K562 (cell line): ENCODE results near the gene TNFAIP8L1. TPM values are rescaled to one million over a fixed set of nuclear protein-coding genes. Genes with fewer than 3 reads are reported as not detected.
A peak's percentile ranks its signal among the peaks of the same experiment; 100 is the strongest.
"Not testable (repeated sequence)": the region's sequence is repeated elsewhere in the genome, so short reads cannot be mapped to it uniquely, and the experiment has no call there.

Source experiments
- ATAC-seq: fragments of 200-7000 bp; cut with Tn5 transposase; 3 replicates; pipeline ENCODE4 v1.9.1; 2020; ENCODE audit warnings: moderate library complexity
- BruUV-seq: library from RNA; stranded (reverse); fragments of 400-500 nt; replicated peaks from 2 replicates; lab custom pipeline; 2021; lab: Mats Ljungman, UMichigan
- CTCF ChIA-PET: fragments of 300-600 bp; formaldehyde crosslinking; extraction: SDS; loops from one replicate; lab custom pipeline; 2021; ENCODE audit warnings: low intra/inter-chr PET ratio; lab: Yijun Ruan, JAX
- POLR2A ChIA-PET: fragments of 300-600, 350-650 bp; sonication (Branson Sonifier 250); formaldehyde crosslinking; extraction: SDS; loops from one replicate; lab custom pipeline; 2021; ENCODE audit warnings: antibody characterized with exemption, inconsistent platforms; lab: Yijun Ruan, JAX
- DNase-seq, 4 experiments: peaks; one replicate each; pipeline versions ENCODE4 v3.0.0 to v3.0.0-alpha.2; 2011 to 2018; ENCODE audit warnings: low spot score in 3 of 4, mixed read lengths in 3 of 4; ENCODE audit errors: extremely low read depth in 1 of 4
- FAIRE-seq: peaks from 2 replicates; lab custom pipeline; 2011; peaks lifted over from hg19 to GRCh38; lab: Jason Lieb, UNC
- H2AFZ ChIP-seq: 2 replicates; pipeline ENCODE4 v1.6.0; 2011; ENCODE audit warnings: low read depth, low read length, control low read depth, inconsistent platforms
- H3K27ac ChIP-seq: fragments of 200-600 bp; 3 replicates; pipeline ENCODE4 v1.8.0; 2011; ENCODE audit warnings: low read depth, mild to moderate bottlenecking, control low read depth, inconsistent platforms, low read length, moderate library complexity, mixed read lengths; ENCODE audit errors: extremely low read depth
- H3K27me3 ChIP-seq, 2 experiments: fragments of 300-600 bp in 1 of 2; 2 replicates in 1 of 2; 3 replicates in 1 of 2; pipeline versions ENCODE4 v1.6.0 to v1.8.0; 2011; ENCODE audit warnings: inconsistent platforms in 2 of 2, low read length in 2 of 2, mild to moderate bottlenecking in 1 of 2, mixed read lengths in 1 of 2, moderate library complexity in 1 of 2; ENCODE audit not compliant: control insufficient read depth in 2 of 2, insufficient read depth in 2 of 2
- H3K36me3 ChIP-seq: fragments of 300-600 bp; 3 replicates; pipeline ENCODE4 v1.8.0; 2011; ENCODE audit warnings: mild to moderate bottlenecking, low read length, inconsistent platforms; ENCODE audit not compliant: control insufficient read depth, insufficient read depth
- H3K4me1 ChIP-seq, 2 experiments: fragments of 200-600 bp in 1 of 2; replicated peaks in 1 of 2; 2 replicates in 1 of 2; 3 replicates in 1 of 2; pipeline versions ENCODE4 v1.5.1 to v1.8.0; 2011; ENCODE audit warnings: inconsistent platforms in 2 of 2, low read length in 2 of 2, mild to moderate bottlenecking in 1 of 2, mixed read lengths in 1 of 2, moderate library complexity in 1 of 2; ENCODE audit not compliant: control insufficient read depth in 2 of 2, insufficient read depth in 2 of 2
- H3K4me2 ChIP-seq: 2 replicates; pipeline ENCODE4 v1.6.1; 2011; ENCODE audit warnings: low read length, control low read depth, inconsistent platforms, mixed read lengths; ENCODE audit not compliant: insufficient read depth
- H3K4me3 ChIP-seq: fragments of 200-600 bp; sonication (generic), shearing (Covaris generic); 2 replicates; pipeline ENCODE4 v1.5.1; 2016; ENCODE audit warnings: control low read depth, inconsistent platforms
- H3K79me2 ChIP-seq: fragments of 200-600 bp; 3 replicates; pipeline ENCODE4 v1.8.0; 2011; ENCODE audit warnings: low read length, inconsistent platforms; ENCODE audit not compliant: control insufficient read depth, insufficient read depth
- H3K9ac ChIP-seq, 2 experiments: 2 replicates each; pipeline versions ENCODE4 v1.6.0 to v1.6.1; 2011; ENCODE audit warnings: low read depth in 2 of 2, low read length in 2 of 2, control low read depth in 1 of 2, inconsistent platforms in 1 of 2, mild to moderate bottlenecking in 1 of 2, mixed read lengths in 1 of 2; ENCODE audit not compliant: insufficient read depth in 1 of 2
- H3K9me1 ChIP-seq: one replicate; pipeline ENCODE4 v1.6.0; 2011; ENCODE audit warnings: inconsistent platforms, mild to moderate bottlenecking, low read length, moderate library complexity; ENCODE audit not compliant: control insufficient read depth, insufficient read depth
- H3K9me3 ChIP-seq: replicated peaks from 2 replicates; pipeline ENCODE4 v1.5.1; 2011; ENCODE audit warnings: low read depth, low read length, inconsistent platforms; ENCODE audit not compliant: control insufficient read depth, insufficient read depth
- H4K20me1 ChIP-seq: replicated peaks from 2 replicates; pipeline ENCODE4 v1.6.1; 2011; ENCODE audit warnings: low read length, inconsistent platforms, mixed read lengths; ENCODE audit not compliant: control insufficient read depth, insufficient read depth
- ADNP ChIP-seq: fragments of 200-800 bp; sonication (Bioruptor generic); IDR thresholded peaks from 2 replicates; pipeline ENCODE4 v1.6.1; 2016; ENCODE audit warnings: missing genetic modification characterization, missing compliant biosample characterization
- BCOR ChIP-seq: fragments of 450-650 bp; IDR thresholded peaks from 2 replicates; pipeline ENCODE4 v1.6.1; 2016
- KDM1A ChIP-seq, 2 experiments: fragments of 450-650 bp; IDR thresholded peaks; 2 replicates each; pipeline ENCODE4 v1.6.1; 2016; ENCODE audit warnings: mild to moderate bottlenecking in 2 of 2
- MYC ChIP-seq, 2 experiments: fragments of 250-450 bp in 1 of 2; sonication (Bioruptor Pico) in 1 of 2; IDR thresholded peaks; 2 replicates each; pipeline versions ENCODE4 v1.5.1 to v1.6.1; 2012 to 2021; ENCODE audit warnings: low read depth in 2 of 2, borderline replicate concordance in 1 of 2, improper control_type of control experiment in 1 of 2, low read length in 1 of 2, mild to moderate bottlenecking in 1 of 2, moderate library complexity in 1 of 2
- PHF20 ChIP-seq: fragments of 450-650 bp; IDR thresholded peaks from 2 replicates; pipeline ENCODE4 v1.6.1; 2018; ENCODE audit not compliant: partially characterized antibody
- RBM25 ChIP-seq: fragments of 200-400 bp; formaldehyde crosslinking; IDR thresholded peaks from 2 replicates; pipeline ENCODE4 v1.6.1; 2018; ENCODE audit warnings: low read length, low read depth, moderate library complexity; ENCODE audit not compliant: severe bottlenecking
- ZNF512 ChIP-seq: IDR thresholded peaks from 2 replicates; pipeline ENCODE4 v1.6.1; 2016; ENCODE audit warnings: missing genetic modification characterization, missing compliant biosample characterization
- WGBS: fragments of 100-300 bp; shearing (Covaris generic); methylation state at CpG from one replicate; pipeline ENCODE4 v1.1.6; 2016; ENCODE audit warnings: low coverage, mixed read lengths; ENCODE audit not compliant: insufficient coverage; ENCODE audit errors: missing lambda C conversion rate; 5-methylcytosine and 5-hydroxymethylcytosine counted together
- in situ Hi-C: fragments of 300-500 bp; cut with MboI; formaldehyde crosslinking; loops from 4 replicates; pipeline ENCODE4 v1.15.0; 2018; ENCODE audit warnings: inconsistent platforms, mixed read lengths
- intact Hi-C: fragments of 100-400 bp; cut with micrococcal nuclease; formaldehyde crosslinking; loops from 2 replicates; pipeline ENCODE4 v1.14.2; 2022
- polyA plus RNA-seq, 8 experiments: library from polyadenylated mRNA; depleted of rRNA in 4 of 8; stranded (reverse) in 5 of 8; unstranded in 3 of 8; fragments of >200 nt; fragmentation: Nextera tagmentation in 2 of 8; fragmentation: Illumina TruSeq in 1 of 8; extraction: Ambion mirVana in 2 of 8; extraction: Trizol in 1 of 8; gene quantifications; 2 replicates each; pipeline versions ENCODE4 v1.2.1 to v1.2.3, GENCODE V29; 2011 to 2014; ENCODE audit warnings: inconsistent platforms in 1 of 8, missing spikeins in 1 of 8
- total RNA-seq, 7 experiments: library from RNA; depleted of rRNA in 6 of 7; stranded (reverse); fragments of >200 nt in 6 of 7; fragmentation: Illumina TruSeq in 2 of 7; extraction: Trizol in 2 of 7; gene quantifications; 2 replicates each; pipeline versions ENCODE4 v1.2.1 to v1.2.3, GENCODE V29; 2011 to 2021; ENCODE audit warnings: low replicate concordance in 1 of 7

The TNFAIP8L1 gene
- total and polyA plus RNA-seq, 9 of the 15 experiments (the other 6 are each of a cell fraction or from before 2014, with no cell fraction given): 0.69 to 9.3 (median 4.9) TPM

GRCh38 chr19:4594201-4594600 lies 45.1 kb upstream of the TNFAIP8L1 start (continued):
- TF ChIP-seq ZNF512 (tag): no peak
- TF ChIP-seq MYC (IDR thresholded peaks at IDR 0.05; ENCODE audit: low read depth, low read length): peak; percentile 29; the same call in 1 of the 2 replicates
- TF ChIP-seq MYC (CRISPR knock-in tag; IDR thresholded peaks at IDR 0.05; ENCODE audit: borderline replicate concordance, low read depth): no peak

- not testable (repeated sequence) for BruUV-seq
Measured at GRCh38 chr19:4595158-4595557, 44.2 kb upstream of the TNFAIP8L1 start.

More at GRCh38 chr19:4595158-4595557, 44.2 kb upstream of the TNFAIP8L1 start:
- H3K9me1 ChIP-seq, H2AFZ ChIP-seq, H3K36me3 ChIP-seq, intact Hi-C loops, H3K9ac ChIP-seq, DNase-seq, H4K20me1 ChIP-seq, H3K4me2 ChIP-seq, H3K27me3 ChIP-seq, H3K27ac ChIP-seq, ATAC-seq, H3K9me3 ChIP-seq, H3K4me3 ChIP-seq, FAIRE-seq, in situ Hi-C loops, H3K79me2 ChIP-seq, CTCF ChIA-PET: not testable (repeated sequence)
- WGBS: 77% methylated on average over 9 of the region's 9 CpGs
- H3K4me1 ChIP-seq: peaks cover 9 to 19% of the 10 kb centered on the region in 2 experiments; a peak in 4 of 5 replicates
- peak; percentile 81 for TF ChIP-seq RBM25
- peak; percentile 91 for TF ChIP-seq BCOR
- peak; percentile 68 for TF ChIP-seq KDM1A (IDR thresholded peaks at IDR 0.05)
- peak; percentile 67 for TF ChIP-seq PHF20
- TF ChIP-seq ADNP (tag): peak; percentile 70
- POLR2A ChIA-PET: interaction anchor here (1.3 kb wide), 1 partner anchor 9 kb away, joined by 3 read pairs; no protein-coding TSS in a partner anchor
